GM12891 (cell line): ENCODE measurements around the gene MGAT3.

Experiments
- DNase-seq: peaks from one replicate; pipeline ENCODE4 v3.0.0; 2011; ENCODE audit warnings: low spot score; ENCODE audit not compliant: insufficient read length
- FAIRE-seq: peaks from 2 replicates; lab custom pipeline; 2011; peaks lifted over from hg19 to GRCh38; lab: Jason Lieb, UNC
- PAX5 ChIP-seq: IDR thresholded peaks from 2 replicates; pipeline ENCODE4 v1.6.1; 2011; ENCODE audit warnings: low read length, moderate library complexity, mild to moderate bottlenecking; ENCODE audit not compliant: insufficient read depth, severe bottlenecking
- POLR2A ChIP-seq: IDR thresholded peaks from 2 replicates; pipeline ENCODE4 v1.6.1; 2011; ENCODE audit warnings: low read depth, low read length, control low read depth
- POLR2AphosphoS5 ChIP-seq: IDR thresholded peaks from 2 replicates; pipeline ENCODE4 v1.6.1; 2011; ENCODE audit warnings: low read depth, low read length, control low read depth
- POU2F2 ChIP-seq: IDR thresholded peaks from 2 replicates; pipeline ENCODE4 v1.6.1; 2011; ENCODE audit warnings: low read depth, mild to moderate bottlenecking, control low read depth, low read length, moderate library complexity
- SPI1 ChIP-seq: IDR thresholded peaks from 2 replicates; pipeline ENCODE4 v1.6.1; 2011; ENCODE audit warnings: low read depth, low read length, control low read depth
- TAF1 ChIP-seq: IDR thresholded peaks from 2 replicates; pipeline ENCODE4 v1.6.1; 2011; ENCODE audit warnings: low read depth, low read length, control low read depth

MGAT3 gene

GRCh38 chr22:39487826-39488520 is 31.2 kb downstream of the MGAT3 start:
- no peak for TF ChIP-seq PAX5
- no peak for TF ChIP-seq SPI1
- no peak for TF ChIP-seq POU2F2
- no peak for TF ChIP-seq POLR2A
- no peak for TF ChIP-seq TAF1
- TF ChIP-seq POLR2AphosphoS5: no peak
- FAIRE-seq: peak; percentile 5

DNA sequence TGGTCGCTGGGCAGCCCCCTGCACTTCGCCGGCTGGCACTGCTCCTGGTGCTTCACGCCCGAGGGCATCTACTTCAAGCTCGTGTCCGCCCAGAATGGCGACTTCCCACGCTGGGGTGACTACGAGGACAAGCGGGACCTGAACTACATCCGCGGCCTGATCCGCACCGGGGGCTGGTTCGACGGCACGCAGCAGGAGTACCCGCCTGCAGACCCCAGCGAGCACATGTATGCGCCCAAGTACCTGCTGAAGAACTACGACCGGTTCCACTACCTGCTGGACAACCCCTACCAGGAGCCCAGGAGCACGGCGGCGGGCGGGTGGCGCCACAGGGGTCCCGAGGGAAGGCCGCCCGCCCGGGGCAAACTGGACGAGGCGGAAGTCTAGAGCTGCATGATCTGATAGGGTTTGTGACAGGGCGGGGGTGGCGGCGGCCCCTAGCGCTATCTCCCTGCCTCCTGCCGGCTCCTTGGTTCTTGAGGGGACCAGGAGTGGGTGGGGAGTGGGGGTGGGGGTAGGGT is 31.8 kb downstream of the MGAT3 start:
- DNase-seq: no peak
- FAIRE-seq: no peak

More at GRCh38 chr22:39487826-39488520, 31.2 kb downstream of the MGAT3 start:
- no peak for DNase-seq

GRCh38 chr22:39489094-39490068 is 32.6 kb downstream of the MGAT3 start:
- FAIRE-seq (no peak), DNase-seq (no peak)
- TF ChIP-seq POLR2AphosphoS5 (0 out of 2 replicates have a peak, but pooled peaks have one; percentile 8), PAX5 (no peak)

More for the DNA sequence above, 31.8 kb downstream of the MGAT3 start:
- no peak for TF ChIP-seq PAX5
- no peak for TF ChIP-seq POLR2AphosphoS5
- no peak for TF ChIP-seq POU2F2
- TF ChIP-seq TAF1: no peak
- no peak for TF ChIP-seq SPI1
- no peak for TF ChIP-seq POLR2A

- FAIRE-seq (peak; percentile 94), DNase-seq (peak; percentile 95)
- TF ChIP-seq POLR2AphosphoS5: no peak
Measured at GRCh38 chr22:39490135-39490798, 33.5 kb downstream of the MGAT3 start.

- FAIRE-seq: no peak
Measured at GRCh38 chr22:39490966-39491680, 34.3 kb downstream of the MGAT3 start.

DNA sequence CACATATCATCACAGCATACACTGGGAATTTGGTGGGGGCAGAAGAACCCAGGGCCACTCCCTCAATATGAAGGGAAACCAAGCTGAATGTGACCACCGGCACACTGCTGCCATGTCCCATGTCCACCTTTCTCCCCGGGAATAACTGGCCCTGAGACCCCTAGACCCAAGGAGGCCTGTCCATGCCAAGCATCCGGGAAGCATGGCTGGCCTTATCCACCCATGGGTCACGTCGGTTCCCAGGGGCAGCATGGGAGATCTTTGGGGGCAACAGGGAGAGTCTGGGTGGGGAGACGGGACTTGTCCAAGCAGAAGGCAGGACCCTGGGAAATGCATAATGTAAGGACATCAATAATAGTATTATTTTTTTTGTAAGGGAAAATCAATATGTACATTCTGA is 34.9 kb downstream of the MGAT3 start:
- no peak for FAIRE-seq
- DNase-seq: no peak
- no peak for TF ChIP-seq POLR2AphosphoS5

More at GRCh38 chr22:39490966-39491680, 34.3 kb downstream of the MGAT3 start:
- DNase-seq: no peak
- no peak for TF ChIP-seq SPI1
- no peak for TF ChIP-seq PAX5
- TF ChIP-seq POLR2AphosphoS5: no peak
- no peak for TF ChIP-seq POU2F2
- no peak for TF ChIP-seq POLR2A
- no peak for TF ChIP-seq TAF1

- TF ChIP-seq POLR2AphosphoS5 (no peak), PAX5 (no peak), POU2F2 (no peak), TAF1 (no peak), SPI1 (no peak), POLR2A (no peak)
- FAIRE-seq (no peak), DNase-seq (no peak)
Measured at GRCh38 chr22:39492186-39492585, 35.4 kb downstream of the MGAT3 start.

DNA sequence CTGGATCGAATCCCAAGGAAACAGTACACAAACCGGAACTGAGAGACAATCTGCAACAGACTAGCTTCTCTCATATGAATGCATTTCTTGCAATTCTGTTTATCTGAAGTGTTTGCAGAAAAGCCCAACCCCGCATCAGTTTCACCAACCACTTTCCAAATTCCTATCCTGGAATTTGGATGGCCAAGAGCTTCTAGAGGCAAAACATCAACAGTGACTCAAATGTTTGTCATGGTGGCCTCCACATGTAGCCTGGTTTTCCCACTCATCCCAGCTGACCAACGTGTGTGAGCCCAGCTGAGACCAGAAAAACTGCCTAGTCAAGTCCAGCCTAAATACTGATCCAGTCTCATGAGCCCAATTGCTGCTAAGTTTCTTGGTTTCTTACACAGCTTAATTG is 36.9 kb downstream of the MGAT3 start:
- FAIRE-seq (peak; percentile 23), DNase-seq (no peak)
- no peak for TF ChIP-seq POU2F2
- TF ChIP-seq SPI1: no peak
- TF ChIP-seq POLR2AphosphoS5: no peak
- no peak for TF ChIP-seq PAX5

- no peak for FAIRE-seq
- DNase-seq: no peak
- TF ChIP-seq POLR2A (no peak), POU2F2 (no peak), TAF1 (no peak), PAX5 (no peak), SPI1 (no peak), POLR2AphosphoS5 (no peak)
Measured at GRCh38 chr22:39494471-39495120, 37.8 kb downstream of the MGAT3 start.
